Chondrocyte (in vitro differentiated cells): Measurements from ENCODE around the gene GBF1. TPM values are rescaled to one million over a fixed set of nuclear protein-coding genes. Genes with fewer than 3 reads are reported as not detected.

Experiments
- DNase-seq: peaks from one replicate; pipeline ENCODE4 v3.0.0; 2021; ENCODE audit warnings: mixed read lengths, low spot score
- H3K27ac Mint-ChIP-seq: one replicate; pipeline ENCODE4 v1.8.0; 2021; ENCODE audit warnings: mild to moderate bottlenecking, moderate library complexity, mixed read lengths; ENCODE audit not compliant: unreplicated experiment
- H3K27me3 Mint-ChIP-seq: 2 replicates; pipeline ENCODE4 v1.8.0; 2021; ENCODE audit warnings: low read depth, mixed read lengths
- H3K36me3 Mint-ChIP-seq: 2 replicates; pipeline ENCODE4 v1.8.0; 2021; ENCODE audit warnings: low read depth, mixed read lengths
- H3K4me1 Mint-ChIP-seq: 2 replicates; pipeline ENCODE4 v1.8.0; 2021; ENCODE audit warnings: low read depth, mild to moderate bottlenecking, mixed read lengths
- H3K4me3 Mint-ChIP-seq: one replicate; pipeline ENCODE4 v1.8.0; 2021; ENCODE audit warnings: mild to moderate bottlenecking, moderate library complexity, mixed read lengths; ENCODE audit not compliant: unreplicated experiment
- H3K9me3 Mint-ChIP-seq: 2 replicates; pipeline ENCODE4 v1.8.0; 2021; ENCODE audit warnings: low read depth, mixed read lengths
- CTCF ChIP-seq: fragments of 200-600 bp; sonication (generic); IDR thresholded peaks from 2 replicates; pipeline ENCODE4 v1.5.0; 2021; ENCODE audit warnings: antibody characterized with exemption, mild to moderate bottlenecking, moderate library complexity
- total RNA-seq: library from RNA; stranded (reverse); gene quantifications from 3 replicates; pipeline ENCODE4 v1.2.1, GENCODE V29; 2021

Gene GBF1
- total RNA-seq, 1 donor from 2014 or later, result 59.7 TPM

GRCh38 chr10:102401735-102402511 lies 156.6 kb downstream of the GBF1 start:
- H3K9me3 Mint-ChIP-seq, result no peaks in the 10 kb centered on the region

GRCh38 chr10:102402512-102402896 lies 157.2 kb downstream of the GBF1 start:
- Mint-ChIP-seq H3K4me1 (peaks cover 29% of the 10 kb centered on the region), H3K36me3 (peaks cover 8% of the 10 kb centered on the region), H3K9me3 (no peaks in the 10 kb centered on the region), H3K4me3 (no peak overlapping the region), H3K27me3 (no peaks in the 10 kb centered on the region), H3K27ac (no peak overlapping the region)
- DNase-seq, result no peak
- TF ChIP-seq CTCF, result no peak

More at GRCh38 chr10:102401735-102402511, 156.6 kb downstream of the GBF1 start:
- Mint-ChIP-seq H3K4me1 (peaks cover 31% of the 10 kb centered on the region), H3K27ac (peak overlapping the region; percentile 8), H3K27me3 (no peaks in the 10 kb centered on the region), H3K4me3 (no peak overlapping the region), H3K36me3 (peaks cover 8% of the 10 kb centered on the region)
- no peak for DNase-seq
- TF ChIP-seq CTCF, result no peak

GRCh38 chr10:102403115-102403514 lies 157.8 kb downstream of the GBF1 start:
- no peak for DNase-seq
- H3K4me1 Mint-ChIP-seq, result peaks cover 27% of the 10 kb centered on the region
- TF ChIP-seq CTCF, result no peak
- H3K4me3 Mint-ChIP-seq, result no peak overlapping the region
- peaks cover 7% of the 10 kb centered on the region for H3K36me3 Mint-ChIP-seq
- no peaks in the 10 kb centered on the region for H3K9me3 Mint-ChIP-seq
- no peaks in the 10 kb centered on the region for H3K27me3 Mint-ChIP-seq
- no peak overlapping the region for H3K27ac Mint-ChIP-seq

GRCh38 chr10:102404361-102405107 lies 159.2 kb downstream of the GBF1 start:
- no peak overlapping the region for H3K27ac Mint-ChIP-seq
- H3K4me3 Mint-ChIP-seq, result no peak overlapping the region
- TF ChIP-seq CTCF, result no peak
- DNase-seq, result no peak
- H3K9me3 Mint-ChIP-seq, result no peaks in the 10 kb centered on the region
- H3K27me3 Mint-ChIP-seq, result peaks cover 1% of the 10 kb centered on the region
- peaks cover 26% of the 10 kb centered on the region for H3K4me1 Mint-ChIP-seq
- peaks cover 5% of the 10 kb centered on the region for H3K36me3 Mint-ChIP-seq

GRCh38 chr10:102405108-102405571 lies 159.8 kb downstream of the GBF1 start:
- H3K27ac Mint-ChIP-seq, result no peak overlapping the region
- no peaks in the 10 kb centered on the region for H3K9me3 Mint-ChIP-seq
- no peak for TF ChIP-seq CTCF
- H3K36me3 Mint-ChIP-seq, result peaks cover 5% of the 10 kb centered on the region
- DNase-seq, result no peak
- peaks cover 8% of the 10 kb centered on the region for H3K27me3 Mint-ChIP-seq
- peaks cover 27% of the 10 kb centered on the region for H3K4me1 Mint-ChIP-seq
- H3K4me3 Mint-ChIP-seq, result no peak overlapping the region
